HG03039 (cell line): ENCODE measurements around the gene CCN5.
"Not testable (repeated sequence)": the region's sequence is repeated elsewhere in the genome, so short reads cannot be mapped to it uniquely, and the experiment has no call there.

Experiments used
- ATAC-seq: cut with Tn5 transposase; IDR thresholded peaks from one replicate; pipeline ENCODE4 v1.9.1; 2021; ENCODE audit warnings: mild to moderate bottlenecking, moderate library complexity; ENCODE audit not compliant: unreplicated experiment

CCN5 gene

DNA sequence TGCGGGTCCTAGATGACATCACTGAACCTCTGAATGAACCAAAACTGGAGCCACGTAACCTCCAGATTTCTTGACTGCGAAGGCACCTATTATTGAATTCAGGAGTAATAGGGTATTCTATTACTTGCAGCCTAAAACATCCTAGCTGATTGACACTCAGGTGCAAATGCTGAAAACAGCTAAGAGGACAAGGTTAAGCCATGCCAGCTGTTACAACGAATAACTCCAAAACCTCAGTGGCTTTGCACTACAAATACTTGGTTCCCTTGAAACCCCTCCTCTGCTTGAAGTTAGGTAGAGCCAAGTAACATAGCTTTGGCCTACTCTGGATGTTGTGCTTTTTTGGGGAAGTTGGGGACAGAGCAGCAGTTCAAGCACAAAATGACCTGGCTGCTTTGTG, 21.0 kb upstream of the CCN5 start:
- no peak for ATAC-seq

DNA sequence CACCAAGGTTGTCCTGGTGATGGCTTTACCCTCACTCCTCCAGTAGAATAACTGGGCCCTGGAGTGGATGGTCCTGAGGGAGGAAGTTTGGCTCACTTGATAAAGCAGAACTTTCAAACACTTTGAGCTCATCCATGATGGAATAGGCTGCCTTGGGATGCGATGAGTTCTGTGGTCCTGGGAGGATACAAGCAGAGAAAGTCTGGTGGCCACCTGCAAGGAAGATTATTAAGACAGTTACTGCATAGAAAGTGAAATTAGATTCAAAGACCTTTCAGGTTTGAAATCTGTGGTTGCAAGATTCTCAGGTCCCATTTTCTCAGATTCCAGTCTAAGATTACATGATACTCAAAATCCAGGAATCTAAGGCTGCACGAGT, 19.9 kb upstream of the CCN5 start:
- ATAC-seq = no peak

DNA sequence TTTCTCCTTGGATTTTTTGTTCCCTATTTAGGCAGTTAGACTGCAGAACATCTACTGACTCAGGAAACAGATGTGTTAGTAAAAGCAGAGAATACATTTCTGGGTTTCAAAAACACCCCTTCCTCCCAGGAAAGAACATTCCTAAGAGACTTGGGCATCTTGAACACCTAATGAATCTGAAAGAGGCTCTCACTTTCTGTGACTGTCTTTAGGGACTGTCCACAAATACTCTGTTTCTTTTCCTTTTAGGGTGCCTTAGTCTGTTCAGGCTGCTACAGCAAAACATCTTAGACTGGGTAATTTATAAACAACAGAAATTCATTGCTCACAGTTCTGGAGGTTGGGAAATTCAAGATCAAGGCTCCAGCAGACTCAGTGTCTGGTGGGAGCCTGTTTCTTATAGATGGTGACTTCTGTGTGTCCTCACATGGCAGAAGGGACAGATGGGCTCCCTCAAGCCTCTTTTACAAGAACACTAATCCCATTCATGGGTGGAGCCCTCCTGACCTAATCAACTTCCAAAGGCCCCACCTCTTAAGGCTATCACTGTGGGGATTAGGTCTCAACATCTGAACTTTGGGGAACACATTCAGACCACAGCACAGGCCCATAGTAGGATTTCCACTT, 19.4 kb upstream of the CCN5 start:
- no peak for ATAC-seq

DNA sequence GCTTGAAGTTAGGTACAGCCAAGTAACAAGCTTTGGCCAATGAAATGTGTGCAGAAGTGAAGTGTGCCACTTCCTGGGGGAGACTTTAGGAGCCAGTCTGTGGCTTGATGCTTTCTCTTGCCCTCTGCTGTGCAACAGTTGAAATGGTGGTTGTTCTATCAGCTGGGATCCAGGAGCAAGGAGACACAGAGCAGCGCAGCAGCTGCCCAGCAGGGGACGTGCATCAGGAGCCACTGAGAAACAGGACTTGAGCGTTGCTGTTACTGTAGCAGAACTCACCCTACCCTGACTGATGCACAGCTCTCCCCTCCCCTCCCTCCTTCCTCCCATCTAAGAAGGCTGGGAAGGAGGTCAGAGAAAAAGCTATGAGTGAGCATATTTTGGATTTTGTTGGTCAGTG, 18.9 kb upstream of the CCN5 start:
- no peak for ATAC-seq

DNA sequence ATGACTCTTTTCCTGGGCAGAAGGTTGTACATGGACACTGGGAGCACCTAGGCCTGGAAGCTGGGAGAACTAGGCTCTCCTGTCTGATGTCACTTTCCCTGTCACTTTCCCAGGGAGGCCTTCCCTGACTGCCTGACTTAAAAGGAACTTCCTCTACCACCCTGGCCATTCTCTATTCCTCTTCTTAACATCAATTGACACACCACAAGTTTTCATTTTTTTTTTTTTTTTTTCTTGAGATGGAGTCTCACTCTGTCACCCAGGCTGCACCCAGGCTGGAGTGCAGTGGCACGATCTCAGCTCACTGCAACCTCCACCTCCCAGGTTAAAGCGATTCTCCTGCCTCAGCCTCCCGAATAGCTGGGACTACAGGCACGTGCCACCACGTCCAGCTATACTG, 18.1 kb upstream of the CCN5 start:
- ATAC-seq = not testable (repeated sequence)

DNA sequence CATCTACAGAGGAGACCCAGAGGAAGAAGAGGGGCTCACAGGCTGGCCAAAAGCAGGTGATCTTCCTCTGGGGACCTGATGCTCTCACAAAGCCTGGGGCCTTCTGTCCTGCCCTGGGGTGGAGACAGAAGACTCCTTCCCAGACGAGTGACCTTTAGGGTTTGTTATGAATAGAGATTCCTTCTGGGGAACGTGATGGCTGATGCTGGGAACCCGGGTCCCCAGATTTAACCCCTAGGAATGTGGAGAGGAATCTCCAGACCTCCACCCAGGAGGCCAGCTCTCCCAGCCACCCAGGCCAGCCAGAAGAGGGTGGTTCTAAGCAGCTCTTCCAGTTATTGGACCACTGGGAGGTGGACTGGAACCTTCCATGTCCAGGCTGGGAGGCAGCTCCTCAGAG, 16.8 kb upstream of the CCN5 start:
- no peak for ATAC-seq

DNA sequence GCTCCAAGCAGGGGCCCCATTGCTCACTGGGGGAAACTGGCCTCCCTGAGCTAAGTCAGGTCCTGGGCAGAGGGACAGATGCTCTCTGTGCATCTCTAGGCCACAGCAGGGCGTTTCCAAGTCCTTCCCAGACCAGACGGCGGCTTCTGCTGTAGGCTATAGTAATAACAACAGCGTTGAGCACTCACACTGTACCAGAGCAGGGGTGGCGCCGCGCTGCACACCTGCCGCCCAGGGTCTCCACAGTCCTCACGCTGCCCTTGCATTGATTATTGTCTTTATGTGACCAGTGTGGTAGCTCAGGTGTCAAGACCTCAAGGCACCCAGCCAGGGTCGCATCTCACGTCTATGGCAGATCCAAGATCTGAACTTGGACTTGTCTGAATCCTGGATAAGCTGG, 14.9 kb upstream of the CCN5 start:
- no peak for ATAC-seq

DNA sequence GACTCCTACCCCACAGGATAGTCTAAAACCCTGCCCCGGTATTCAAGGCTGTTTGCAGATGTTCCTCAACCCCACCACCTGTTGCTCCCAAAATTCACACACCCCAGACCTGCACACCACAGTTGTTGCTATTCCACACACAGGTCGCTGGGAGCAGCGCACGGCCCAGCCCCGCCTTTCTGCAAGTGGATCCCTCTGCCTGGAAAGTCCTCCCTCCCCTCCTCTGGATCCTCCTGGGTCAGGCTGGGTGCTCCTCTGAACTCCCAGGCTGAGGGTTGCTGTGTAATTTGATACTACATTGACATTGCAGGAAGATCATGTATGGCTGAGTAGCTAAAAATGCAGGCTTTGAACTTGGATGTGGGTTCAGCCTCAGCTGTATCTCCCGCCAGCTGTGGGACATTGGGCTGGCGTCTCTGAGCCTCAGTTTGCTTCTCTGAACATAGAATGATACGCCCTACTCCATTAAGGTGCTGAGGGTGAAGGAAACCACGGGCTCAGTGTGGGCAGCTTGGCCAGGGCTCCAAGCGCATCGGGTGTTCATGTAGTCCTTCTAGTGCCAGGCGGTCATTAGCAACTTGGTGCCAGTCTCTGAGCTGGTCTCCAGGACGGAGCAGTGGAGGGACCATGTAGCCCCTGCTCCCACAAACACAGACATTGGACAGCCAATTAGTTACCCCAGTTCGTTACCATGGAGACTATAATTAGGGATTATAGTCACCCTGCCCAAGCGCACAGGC, 13.9 kb upstream of the CCN5 start:
- ATAC-seq = no peak

DNA sequence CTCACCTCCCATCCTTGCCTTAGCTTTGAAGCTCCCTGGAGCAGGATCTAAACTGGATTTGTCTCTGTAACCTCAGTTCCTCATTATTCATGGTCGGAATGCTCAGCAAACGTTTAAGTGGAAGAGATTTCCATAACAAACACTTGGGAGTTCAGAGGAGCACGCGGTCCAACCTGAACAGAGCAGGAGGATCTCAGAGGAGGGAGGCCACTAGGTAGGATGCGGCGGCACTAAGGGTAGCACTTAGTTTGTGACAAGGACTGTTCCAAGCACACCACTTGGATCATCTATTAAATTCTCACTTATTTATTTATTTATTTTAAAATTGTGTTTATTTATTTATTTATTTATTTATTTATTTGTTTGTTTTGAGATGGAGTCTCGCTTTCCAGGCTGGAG, 13.3 kb upstream of the CCN5 start:
- no peak for ATAC-seq

DNA sequence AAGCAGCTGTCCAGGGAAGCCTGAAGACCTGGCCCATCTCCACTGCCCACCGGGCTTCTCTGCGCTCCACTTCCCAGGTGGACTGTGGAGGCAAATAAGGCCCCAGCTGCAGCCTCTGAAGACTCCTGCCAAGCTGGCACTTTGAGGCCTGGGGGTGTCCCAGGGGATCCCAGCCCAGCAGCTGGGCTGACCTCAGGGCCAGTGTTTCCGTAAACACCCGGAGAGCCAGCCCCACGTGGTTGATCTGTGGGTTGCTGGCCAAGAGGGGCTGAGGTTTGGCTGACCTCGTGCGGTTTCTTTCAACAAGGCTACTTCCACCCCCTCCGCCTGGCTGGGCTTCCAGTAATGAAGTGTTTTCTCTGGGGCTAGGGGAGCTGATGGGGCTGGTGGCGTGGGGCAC, 12.4 kb upstream of the CCN5 start:
- no peak for ATAC-seq

DNA sequence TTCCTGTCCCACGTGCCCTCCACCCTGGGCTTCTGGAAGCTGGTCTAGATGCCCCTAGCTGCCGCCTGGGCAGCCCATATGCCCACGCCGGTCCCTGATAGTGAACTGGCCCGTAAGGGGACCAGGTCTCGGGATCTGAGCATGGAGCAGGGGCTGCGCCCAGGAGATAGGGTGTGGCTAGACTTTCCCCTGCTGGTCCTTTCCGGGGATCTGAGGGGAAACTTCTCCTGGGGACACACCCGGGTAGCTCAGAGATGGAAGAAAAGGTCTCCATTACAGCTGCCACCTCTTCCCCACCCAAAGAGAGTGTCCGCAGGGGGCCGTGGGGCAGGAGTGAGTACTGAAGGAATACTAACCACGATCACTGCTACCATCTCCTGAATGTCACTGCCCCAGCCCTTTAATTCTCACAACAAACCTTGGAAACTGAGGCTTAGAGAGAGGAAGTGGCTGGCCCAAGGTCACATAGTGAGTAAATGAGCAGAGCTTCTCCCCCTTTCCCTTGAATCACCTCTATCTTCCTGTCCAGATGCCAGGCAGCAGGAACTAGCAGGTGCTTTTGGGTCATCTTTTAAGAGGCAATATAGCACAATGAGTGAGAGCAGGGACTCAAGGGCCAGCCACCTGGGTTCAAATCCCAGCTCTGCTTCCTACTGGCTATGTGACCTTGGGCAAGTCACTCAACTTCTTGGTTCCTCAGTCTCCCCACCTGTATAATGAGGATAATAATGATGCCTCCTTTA, 11.8 kb upstream of the CCN5 start:
- no peak for ATAC-seq

DNA sequence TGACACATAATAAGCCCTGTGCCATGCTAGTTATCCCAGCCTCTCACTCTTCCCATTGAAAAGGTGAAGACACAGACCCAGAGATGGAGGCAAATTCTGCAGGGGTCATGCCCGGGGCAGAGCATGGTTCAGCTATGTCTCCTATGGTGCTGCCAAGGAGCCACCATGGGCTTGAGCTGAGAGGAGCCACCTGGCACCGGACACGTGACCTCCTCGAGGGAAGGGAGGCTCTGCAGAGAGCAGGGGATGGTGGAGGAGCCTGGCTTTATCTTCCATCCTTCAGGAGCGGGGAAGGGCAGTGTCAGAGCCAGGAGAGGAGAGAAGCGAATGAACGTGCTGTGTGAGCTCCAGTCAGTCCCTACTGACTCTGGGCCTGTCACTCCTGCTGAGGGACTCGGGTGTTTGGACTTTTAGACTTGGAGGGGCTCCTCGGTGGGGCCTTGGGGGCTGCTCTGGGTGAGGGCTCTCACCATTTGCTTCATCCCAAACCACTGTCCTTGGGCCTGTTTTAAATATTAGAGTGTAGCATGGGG, 11.1 kb upstream of the CCN5 start:
- no peak for ATAC-seq

DNA sequence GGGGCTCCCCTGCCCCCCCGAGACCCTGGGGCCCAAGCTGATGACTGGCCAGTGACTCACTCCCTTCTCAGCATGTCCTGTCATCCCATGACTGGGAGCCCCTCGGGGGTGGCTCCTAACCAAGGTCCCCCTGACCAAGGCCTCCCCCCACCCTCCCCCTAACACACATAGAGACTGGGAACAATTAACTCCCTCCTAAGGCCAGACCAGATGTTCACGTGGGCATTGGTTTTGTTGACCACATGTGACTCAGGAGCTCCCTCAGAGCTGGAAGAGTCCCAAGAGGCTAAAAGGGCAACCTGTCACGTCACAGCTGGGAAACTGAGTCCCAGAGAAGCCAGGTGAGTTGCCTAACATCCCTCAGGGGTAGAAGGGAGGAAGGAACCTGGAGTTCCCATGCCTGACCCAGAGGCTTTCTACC, 10.6 kb upstream of the CCN5 start:
- ATAC-seq = no peak

DNA sequence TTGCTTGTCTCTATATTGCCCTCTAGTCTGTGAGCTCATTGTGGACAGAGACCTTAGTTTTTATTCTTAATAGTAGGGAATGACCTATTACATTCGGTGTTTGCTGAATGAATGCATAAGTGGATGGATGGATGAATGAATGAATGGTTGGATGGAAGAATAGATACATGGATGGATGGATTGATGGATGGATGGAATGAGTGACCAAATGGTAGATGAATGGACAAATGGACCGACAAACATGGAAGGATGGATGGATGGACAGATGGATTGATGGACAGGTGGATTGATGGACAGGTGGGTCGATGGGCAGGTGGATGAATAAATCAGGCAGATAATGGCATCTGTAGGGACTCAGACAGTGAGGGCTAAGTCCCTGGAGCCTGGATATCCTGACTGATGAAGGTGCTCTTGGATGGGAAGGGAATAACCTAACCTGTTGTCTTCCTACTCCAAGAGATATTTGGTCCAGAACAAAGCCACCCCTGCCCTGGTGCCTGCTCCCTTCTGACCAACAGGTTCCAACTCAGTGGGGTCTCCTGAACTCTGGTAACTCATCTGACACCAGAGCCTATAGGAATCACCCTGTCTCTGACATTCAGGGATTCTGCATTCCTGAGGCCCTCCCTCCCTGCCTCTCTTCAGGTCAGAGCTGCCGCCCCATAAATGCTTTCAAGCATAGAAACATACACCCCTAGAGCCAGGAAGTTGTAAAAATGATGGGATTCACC, 9.6 kb upstream of the CCN5 start:
- ATAC-seq = no peak

DNA sequence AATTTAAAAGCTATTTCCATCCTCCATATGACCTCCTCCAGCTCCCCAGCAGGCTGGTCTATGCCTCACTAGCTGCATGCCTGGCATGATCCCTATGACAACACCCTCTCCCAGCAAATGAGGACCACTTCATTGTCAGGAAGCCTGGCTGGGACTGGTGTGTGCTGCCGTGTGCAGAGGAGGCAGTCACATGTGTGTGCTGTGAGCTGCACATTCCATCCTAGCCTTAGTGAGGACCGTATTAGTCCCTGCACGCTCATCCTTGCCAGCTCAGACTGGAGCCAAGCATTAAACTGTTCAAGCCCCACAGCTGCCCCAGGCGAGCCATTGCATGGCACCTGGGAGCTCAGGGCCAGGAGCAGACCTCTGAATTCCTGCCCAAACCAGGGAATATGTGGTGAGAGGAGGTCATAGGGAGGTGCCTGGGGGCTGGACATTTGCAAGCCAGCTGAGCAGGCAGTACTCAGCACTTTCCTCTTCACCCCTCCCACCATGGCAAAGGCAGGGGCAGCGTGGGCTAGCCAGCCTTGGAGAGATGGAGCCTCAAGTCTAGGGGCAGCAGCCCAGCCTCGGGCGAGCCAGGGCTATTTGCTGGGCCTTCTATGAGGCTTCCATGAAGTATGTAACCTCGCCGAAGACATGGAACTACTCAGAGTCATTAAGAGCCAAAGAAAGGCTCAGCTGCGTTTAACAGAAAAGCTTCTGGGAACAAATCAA, 8.7 kb upstream of the CCN5 start:
- ATAC-seq = no peak

DNA sequence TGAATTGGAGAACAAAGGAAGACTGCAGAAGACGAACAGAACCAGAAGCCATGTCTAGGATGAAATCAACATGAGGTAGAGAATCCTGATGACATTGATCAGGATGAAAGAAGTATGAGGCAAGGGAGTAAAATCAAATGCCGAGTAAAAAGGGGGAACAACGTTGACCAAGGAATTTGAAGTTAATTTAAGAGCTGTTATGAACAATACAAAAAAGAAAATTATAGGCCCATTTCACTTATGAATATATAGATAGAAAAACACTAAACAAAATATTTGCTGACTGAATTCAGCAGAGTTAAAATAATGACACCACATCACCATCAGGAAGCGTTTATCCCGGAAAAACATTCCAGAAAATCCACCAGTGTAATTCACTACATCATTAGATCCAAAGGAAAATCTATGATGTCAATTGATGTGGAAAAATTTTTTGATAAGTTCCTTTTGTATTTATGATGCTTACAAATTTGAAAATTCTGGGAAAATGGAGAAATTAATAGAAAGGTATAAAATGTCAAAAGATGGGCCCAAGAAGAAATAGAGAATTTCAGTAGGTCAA, 8.1 kb upstream of the CCN5 start:
- no peak for ATAC-seq

DNA sequence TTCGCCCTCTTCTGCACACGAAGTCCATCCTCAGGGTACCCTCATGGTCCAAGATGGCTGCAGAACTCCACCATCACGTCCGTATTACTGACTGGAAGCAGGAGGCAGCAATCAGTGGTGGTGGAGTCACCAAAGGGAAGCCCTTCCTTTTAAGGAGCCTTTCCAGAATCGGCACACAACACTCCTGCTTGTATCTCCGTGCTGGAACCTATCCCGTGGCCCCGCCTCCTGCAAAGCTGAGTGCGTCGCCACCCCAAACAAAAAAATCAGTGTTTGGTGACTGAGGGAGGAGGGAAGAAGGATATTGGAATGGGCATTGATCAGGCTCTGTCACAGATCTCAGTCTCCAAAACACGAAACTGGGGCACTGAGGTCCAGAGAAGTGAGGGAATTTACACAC, 5.8 kb upstream of the CCN5 start:
- ATAC-seq = no peak

DNA sequence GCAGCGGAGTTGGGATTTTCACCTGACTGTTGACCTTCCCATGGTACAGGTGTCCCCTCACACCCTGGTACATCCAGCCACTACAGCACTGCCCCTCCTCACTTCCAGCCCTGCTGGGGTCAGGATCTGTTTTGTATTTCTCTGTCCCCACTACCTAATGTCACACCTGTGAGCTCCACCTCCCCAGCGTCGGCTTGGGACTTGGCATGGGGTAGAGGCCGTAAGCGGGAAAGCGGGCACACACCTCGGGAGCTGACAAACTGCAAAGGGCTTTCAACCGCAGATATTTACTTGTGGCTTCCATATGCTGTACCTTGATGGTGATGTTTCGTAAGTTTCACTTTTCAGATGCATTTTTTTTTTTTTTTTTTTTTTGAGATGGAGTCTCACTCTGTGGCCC, 5.4 kb upstream of the CCN5 start:
- ATAC-seq = no peak

DNA sequence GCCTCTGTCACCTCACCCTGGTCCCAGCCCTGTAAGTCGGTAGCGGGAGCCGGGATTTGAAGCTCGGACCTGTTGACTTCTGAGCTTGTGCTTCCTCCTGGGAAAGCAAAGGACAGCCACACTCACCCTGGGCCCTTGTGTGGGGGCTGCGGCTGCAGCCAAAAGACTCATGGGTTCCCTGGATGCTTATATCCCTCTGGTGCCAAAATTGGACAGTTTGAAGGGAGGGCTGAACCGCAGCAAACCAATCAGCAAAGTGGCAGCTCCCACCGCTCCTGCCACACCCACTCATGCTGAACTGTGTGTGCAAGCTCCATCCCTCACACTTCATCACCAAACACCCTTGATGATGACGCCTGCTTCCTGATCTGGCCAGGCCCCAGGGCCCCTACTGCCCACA, 3.9 kb upstream of the CCN5 start:
- no peak for ATAC-seq

DNA sequence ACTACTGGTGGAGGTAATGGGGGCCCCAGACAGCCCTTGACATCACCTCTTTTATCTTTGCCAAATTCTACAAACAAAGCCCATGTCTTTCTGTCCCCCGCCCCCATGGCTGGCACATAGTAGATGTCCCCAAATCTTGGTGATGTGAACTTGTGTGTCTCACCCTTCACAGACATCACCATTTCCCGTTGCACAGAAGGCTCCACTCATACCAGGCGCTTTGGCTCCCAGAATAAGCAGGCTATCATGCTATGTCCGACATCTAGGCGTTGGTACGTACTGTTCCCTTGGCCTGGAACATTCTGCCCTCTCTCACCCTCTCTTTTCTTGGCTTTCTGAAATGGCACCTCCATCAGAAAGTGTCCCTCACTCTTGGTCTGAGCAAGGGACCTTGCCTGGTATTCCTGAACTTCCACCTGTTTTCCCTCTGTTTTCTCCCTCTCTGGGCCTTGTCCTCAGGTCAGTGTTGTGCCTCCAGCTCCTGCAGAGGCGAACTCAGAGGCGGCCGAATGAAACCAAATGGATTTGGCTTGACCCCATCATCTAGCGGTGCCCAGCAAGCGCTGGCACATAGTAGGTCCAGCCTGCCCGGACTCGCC, 968 bp upstream of the CCN5 start:
- no peak for ATAC-seq
